MM.1S (cell line): ENCODE data around the gene TMEM150C.

ENCODE experiments used
- EZH2 ChIP-seq: fragments of 300-600 bp; sonication (generic); optimal IDR thresholded peaks from 2 replicates; pipeline ENCODE3; 2017; ENCODE audit warnings: low read depth, mild to moderate bottlenecking, antibody characterized with exemption, low read length, mixed read lengths
- TF ChIP-seq, protein P1 (sequence below): fragments of 300-600 bp; sonication (generic); IDR thresholded peaks from 2 replicates; pipeline ENCODE4 v1.5.1; 2016; ENCODE audit warnings: antibody characterized with exemption, low read length, mixed read lengths

DNA sequence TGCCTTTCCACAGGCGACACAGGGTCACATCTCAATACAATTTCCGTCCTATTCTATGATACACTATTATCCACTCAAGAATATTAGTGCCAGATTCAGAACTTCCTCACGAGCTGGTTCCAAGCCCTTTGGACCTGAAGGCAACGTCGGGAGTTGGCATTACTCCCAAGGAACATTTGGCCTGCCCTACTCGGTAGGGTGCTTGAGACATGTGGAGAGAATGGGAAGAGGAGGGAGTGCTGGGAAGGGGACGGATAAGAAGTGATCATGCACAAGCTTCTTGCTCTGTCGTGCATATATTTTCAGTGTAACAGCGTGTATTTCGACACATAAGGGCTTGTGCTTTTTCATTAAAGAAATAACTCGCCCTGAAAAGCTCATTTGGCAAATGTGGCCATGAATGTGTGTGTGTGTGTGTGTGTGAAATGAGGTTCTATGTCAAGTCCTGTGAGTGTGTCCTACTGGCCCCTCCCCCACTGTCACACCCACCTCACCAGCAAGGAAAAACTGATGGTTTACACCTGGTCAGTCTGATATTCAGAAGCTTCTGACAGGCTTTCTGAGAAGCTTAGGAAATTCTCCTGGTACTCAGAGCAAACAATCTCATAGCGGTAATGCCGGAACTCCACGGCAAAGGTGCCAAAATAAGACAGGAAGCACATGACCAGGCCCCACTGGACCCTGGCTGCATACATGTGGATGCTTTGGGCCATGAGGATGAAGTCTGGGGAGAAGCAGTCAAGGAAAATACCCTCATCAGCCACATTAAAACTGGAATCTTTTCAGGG lies 76.6 kb downstream of the TMEM150C start:
- TF ChIP-seq, protein P1, sequence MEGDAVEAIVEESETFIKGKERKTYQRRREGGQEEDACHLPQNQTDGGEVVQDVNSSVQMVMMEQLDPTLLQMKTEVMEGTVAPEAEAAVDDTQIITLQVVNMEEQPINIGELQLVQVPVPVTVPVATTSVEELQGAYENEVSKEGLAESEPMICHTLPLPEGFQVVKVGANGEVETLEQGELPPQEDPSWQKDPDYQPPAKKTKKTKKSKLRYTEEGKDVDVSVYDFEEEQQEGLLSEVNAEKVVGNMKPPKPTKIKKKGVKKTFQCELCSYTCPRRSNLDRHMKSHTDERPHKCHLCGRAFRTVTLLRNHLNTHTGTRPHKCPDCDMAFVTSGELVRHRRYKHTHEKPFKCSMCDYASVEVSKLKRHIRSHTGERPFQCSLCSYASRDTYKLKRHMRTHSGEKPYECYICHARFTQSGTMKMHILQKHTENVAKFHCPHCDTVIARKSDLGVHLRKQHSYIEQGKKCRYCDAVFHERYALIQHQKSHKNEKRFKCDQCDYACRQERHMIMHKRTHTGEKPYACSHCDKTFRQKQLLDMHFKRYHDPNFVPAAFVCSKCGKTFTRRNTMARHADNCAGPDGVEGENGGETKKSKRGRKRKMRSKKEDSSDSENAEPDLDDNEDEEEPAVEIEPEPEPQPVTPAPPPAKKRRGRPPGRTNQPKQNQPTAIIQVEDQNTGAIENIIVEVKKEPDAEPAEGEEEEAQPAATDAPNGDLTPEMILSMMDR = no peak
- TF ChIP-seq EZH2 = no peak
